Hepatic stellate cell (primary cell): ENCODE results near the gene DNAH8.
"Not testable (repeated sequence)": the region's sequence is repeated elsewhere in the genome, so short reads cannot be mapped to it uniquely, and the experiment has no call there.

Experiments used
- DNase-seq: peaks from one replicate; pipeline ENCODE4 v3.0.0; 2011; ENCODE audit warnings: low spot score

Gene DNAH8

GRCh38 chr6:38750968-38751615 lies 36.0 kb downstream of the DNAH8 start:
- DNase-seq: no peak

DNA sequence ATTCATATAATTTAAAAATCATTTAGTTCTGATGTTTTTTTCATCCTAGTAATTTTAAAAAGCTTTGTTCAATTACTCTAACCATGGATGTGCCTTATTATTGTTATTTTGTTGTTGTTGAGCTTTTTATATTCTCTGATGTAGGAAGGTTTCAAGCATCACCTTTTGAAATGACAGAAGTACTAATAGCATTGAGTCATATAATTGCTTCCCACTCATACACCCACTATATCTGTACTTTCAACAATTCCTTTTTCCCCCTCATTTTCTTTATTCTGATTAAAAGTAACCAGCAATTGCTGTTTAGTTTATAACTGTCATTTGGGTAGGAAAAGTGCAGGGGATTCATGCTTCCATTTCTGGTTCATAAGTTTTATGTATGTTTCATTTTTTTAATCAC lies 38.6 kb downstream of the DNAH8 start:
- DNase-seq: no peak

GRCh38 chr6:38755207-38755606 lies 40.1 kb downstream of the DNAH8 start:
- DNase-seq: no peak

DNA sequence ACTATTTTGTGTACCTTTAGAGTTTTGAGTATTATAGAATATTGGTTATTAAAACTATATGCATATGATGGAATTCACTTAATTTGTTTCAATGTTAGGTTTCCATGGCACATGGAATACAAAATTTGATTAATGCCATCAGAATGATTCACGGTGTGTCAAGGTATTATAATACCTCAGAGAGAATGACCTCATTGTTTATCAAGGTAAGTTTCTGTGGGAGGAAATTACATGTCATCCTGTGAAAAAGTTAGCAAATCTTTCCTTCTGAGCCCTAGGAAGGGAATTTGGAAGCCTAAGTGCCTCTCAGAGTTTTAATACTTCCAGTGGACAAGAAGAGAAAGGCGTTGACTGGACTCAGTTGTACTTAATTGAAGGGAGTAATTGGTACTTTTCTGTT lies 40.8 kb downstream of the DNAH8 start:
- DNase-seq: no peak

- no peak for DNase-seq
Measured at GRCh38 chr6:38760097-38760496, 45.0 kb downstream of the DNAH8 start.

GRCh38 chr6:38762848-38763247 lies 47.7 kb downstream of the DNAH8 start:
- DNase-seq: no peak

GRCh38 chr6:38767560-38767959 lies 52.4 kb downstream of the DNAH8 start:
- DNase-seq: no peak

DNA sequence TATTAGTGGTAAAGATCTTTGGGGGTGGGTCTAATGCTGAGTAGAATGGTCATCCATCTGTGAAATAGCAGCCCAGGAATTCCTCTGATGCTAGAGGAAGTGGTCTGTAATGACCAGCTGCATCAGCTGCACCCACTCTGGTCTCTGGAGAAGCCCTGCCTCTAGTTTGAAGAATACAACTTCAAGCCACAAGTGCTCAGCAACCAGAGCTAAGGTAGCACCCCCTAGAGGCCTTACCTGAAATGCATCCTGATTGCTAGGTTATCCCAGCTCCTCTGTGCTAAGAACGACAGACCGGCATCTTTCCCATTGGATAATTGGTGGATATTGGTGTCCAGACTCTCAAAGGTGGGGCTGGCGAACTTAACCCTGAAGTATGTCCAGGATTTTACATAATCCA lies 58.2 kb downstream of the DNAH8 start:
- no peak for DNase-seq

DNA sequence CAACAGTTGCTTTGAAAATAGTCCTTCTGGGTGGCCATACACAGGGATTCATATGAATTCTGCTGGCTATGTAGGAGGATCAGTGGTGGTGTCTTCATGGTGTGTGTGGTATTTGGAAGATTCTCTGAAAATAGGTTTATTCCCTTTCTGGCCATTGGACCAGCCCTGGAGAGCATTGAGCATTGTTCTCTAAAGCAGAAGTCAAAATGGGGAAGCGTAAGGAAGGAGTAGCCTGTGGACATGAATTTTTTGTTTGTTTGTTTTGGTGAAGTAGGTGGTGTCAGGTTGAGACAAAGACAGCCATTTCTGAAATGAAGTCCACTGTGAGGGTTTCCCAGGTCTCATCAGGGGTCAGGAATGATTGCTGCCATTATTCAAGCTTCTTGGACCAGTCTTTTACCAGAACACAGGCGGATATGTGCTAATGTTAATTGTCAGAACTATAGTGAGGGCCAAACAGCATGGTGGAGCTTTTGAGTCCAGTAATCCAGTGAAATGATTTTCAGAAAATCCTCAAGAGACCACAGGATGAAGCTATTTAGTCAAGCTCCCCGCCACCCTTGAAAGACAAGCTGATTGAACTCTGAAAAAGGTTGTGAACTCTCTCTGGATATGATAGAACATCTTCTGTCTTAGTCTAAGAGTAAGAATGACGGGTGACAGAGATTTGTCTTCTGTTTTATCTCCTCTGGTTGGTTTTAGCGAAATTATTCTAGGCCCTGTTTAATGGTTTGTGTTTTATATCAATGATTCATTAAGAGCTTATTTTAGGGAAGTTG lies 60.0 kb downstream of the DNAH8 start:
- DNase-seq: no peak

DNA sequence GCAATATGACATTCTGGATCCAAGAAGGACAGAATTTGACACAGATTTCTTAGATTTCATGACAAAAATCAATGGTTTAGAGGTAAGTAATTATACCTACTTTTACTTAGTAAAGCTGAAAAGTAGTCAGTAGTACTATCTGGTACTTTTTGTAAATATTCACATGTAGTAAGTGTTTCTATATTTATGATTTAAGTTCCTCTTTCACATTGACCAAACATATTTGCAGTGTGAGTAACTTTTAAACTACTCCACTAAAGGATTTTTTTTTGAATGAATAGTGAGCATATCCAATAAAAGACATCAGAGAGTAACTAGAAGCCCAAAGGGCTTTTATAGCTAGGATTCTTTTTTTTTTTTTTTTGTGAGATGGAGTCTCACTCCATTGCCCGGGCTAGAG lies 60.8 kb downstream of the DNAH8 start:
- peak; percentile 12 for DNase-seq

- DNase-seq: peak; percentile 42
Measured at GRCh38 chr6:38776515-38776914, 61.4 kb downstream of the DNAH8 start.

GRCh38 chr6:38779310-38780062 lies 64.4 kb downstream of the DNAH8 start:
- no peak for DNase-seq

GRCh38 chr6:38782616-38783015 lies 67.5 kb downstream of the DNAH8 start:
- DNase-seq: no peak

DNA sequence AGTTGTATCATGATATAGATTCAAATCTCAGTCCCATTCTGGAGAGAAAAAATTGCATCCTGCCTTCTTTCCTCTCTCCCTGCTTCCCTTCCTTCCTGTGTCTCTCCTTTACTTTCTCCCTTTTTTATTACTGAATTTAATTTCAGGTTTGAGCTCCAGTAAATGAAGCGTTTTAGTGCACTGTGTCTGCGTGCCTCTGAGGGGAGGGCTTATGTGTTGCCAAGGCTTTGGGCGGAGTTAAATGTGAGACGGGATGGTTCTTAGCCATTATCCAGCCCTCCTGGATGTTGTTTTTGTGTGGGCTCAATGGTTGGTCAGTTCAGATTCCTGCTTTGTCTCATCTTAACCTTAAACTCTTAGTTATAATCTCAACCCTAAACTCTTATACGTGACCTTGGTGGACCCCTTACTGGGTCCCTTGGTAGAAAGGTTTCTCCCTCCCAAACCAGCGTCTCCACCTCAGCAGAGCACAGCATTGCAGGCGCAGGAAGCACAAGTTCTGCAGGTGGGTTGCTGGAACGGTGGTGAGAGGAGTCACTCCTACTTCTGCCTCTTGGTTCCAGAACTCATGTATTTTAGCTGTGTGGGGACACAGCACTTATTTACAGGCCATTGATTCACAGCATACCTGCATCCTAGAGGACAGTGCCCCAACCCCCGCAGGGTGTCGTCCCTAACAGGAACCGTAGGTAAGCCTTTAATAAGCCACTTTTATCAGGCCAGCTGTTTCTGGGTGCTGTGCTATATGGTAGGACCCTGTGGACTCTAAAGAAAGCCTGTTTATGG lies 68.5 kb downstream of the DNAH8 start:
- DNase-seq: no peak

DNA sequence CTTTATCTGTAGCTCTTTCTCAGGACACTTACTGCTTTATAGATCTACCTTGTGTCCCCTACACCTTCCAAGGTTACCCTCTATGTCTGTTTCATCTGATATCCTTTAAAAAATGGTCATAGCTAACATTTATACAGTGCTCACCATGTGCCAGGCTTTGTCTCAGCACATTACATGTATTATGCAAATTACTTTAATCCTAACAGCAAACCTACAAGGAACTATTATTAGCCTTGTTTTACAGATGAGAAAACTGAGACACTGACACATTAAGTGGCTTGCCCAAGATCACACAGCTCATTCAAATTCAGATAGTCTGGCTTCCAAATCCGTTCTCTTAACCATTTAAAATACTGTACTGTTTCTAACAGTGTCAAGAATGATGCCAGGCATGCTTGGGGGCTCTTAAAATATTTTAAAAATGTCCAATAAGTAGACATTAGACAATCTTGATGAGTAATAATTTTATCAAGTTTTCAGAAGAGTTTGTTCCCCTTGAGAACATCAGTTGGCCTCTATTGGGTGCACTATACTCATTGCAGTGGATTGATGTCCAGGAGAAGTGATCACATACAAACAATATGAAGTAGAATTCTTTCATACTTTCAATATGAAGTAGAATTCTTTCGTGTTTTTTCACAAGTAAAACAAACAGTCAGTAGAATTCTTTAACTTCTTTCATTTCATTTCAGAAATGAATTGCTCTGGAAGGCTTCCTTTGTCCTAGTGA lies 69.6 kb downstream of the DNAH8 start:
- DNase-seq: peak; percentile 17

DNA sequence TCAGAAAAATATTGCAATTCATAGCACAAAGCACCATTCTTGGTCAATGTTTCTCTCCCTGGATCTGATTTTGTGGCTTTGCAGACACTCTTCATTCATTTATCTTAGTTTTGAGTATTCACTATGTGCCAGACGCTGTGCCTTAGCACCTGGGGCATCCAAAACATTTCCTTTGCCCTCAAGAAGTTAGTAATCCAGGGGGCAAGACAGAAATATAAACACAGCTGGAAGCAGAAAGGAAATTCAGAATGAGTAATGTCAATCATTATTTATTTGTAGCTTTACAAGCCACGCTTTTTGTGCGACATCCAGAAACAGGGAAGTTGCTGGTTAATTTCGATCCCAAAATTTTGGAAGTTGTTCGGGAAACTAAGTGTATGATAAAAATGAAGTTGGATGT lies 71.4 kb downstream of the DNAH8 start:
- DNase-seq: no peak

- DNase-seq: no peak
Measured at GRCh38 chr6:38789256-38789655, 74.1 kb downstream of the DNAH8 start.

- no peak for DNase-seq
Measured at GRCh38 chr6:38792356-38792755, 77.2 kb downstream of the DNAH8 start.

DNA sequence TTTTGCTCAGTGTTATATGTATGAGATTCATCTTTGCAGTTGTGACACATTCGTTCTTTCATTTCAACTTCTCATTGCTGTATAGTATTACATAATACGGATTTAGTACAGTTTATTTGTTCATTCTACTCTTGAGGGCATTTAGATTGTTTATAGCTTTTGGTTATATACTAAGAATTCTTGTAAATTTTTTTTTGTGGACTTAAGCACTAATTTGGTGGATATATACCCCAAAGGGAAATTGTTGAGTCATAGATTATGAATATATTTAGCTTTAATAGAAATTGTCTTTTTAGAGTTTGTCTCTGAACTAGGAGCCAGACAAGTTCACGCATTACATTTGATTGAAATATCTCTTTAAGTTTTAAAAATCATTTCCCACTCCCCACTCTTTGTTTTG lies 79.6 kb downstream of the DNAH8 start:
- DNase-seq: no peak

- DNase-seq: no peak
Measured at GRCh38 chr6:38796006-38796405, 80.9 kb downstream of the DNAH8 start.

DNA sequence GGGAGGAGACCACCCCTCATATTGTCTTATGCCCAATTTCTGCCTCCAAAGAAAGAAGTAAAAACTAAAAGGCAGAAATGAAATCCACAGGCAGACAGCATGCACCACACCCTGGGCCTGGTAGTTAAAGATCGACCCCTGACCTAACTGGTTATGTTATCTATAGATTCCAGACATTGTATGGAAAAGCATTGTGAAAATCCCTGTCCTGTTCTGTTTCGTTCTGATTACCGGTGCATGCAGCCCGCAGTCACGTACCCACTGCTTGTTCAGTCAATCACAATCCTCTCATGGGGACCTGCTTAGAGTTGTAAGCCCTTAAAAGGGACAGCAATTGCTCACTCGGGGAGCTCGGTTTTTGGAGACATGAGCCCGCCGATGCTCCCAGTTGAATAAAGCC lies 81.3 kb downstream of the DNAH8 start:
- not testable (repeated sequence) for DNase-seq

GRCh38 chr6:38796850-38797249 lies 81.7 kb downstream of the DNAH8 start:
- DNase-seq: no peak
